GM12878 (cell line): Measurements from ENCODE around the gene HSPA4. TPM values are rescaled to one million over a fixed set of nuclear protein-coding genes. Genes with fewer than 3 reads are reported as not detected.

ENCODE experiments used
- DPF2 ChIP-seq: fragments of 450-650 bp; IDR thresholded peaks from 2 replicates; pipeline ENCODE4 v1.6.1; 2017; ENCODE audit warnings: mild to moderate bottlenecking
- E2F8 ChIP-seq: fragments of 450-650 bp; IDR thresholded peaks from 2 replicates; pipeline ENCODE4 v1.6.1; 2018; ENCODE audit warnings: mild to moderate bottlenecking, low read depth, moderate library complexity; ENCODE audit not compliant: partially characterized antibody
- EGR1 ChIP-seq, 2 experiments: IDR thresholded peaks; 1 replicate in 1 of 2; 2 replicates in 1 of 2; pipeline ENCODE4 v1.6.1; 2011 to 2012; ENCODE audit warnings: low read depth in 2 of 2, low read length in 2 of 2, borderline replicate concordance in 1 of 2, mild to moderate bottlenecking in 1 of 2, moderate library complexity in 1 of 2
- IRF4 ChIP-seq: IDR thresholded peaks from 2 replicates; pipeline ENCODE4 v1.6.1; 2011; ENCODE audit warnings: low read depth, low read length
- MEF2B ChIP-seq: fragments of 450-650 bp; IDR thresholded peaks from 2 replicates; pipeline ENCODE4 v1.6.1; 2018; ENCODE audit warnings: mild to moderate bottlenecking, moderate library complexity; ENCODE audit not compliant: partially characterized antibody, poor library complexity, severe bottlenecking
- MTA3 ChIP-seq: IDR thresholded peaks from 2 replicates; pipeline ENCODE4 v1.6.1; 2012; ENCODE audit warnings: low read length, inconsistent platforms, borderline replicate concordance
- POLR2AphosphoS5 ChIP-seq: IDR thresholded peaks from 2 replicates; pipeline ENCODE4 v1.6.1; 2011; ENCODE audit warnings: mild to moderate bottlenecking, low read length, inconsistent platforms
- POU2F2 ChIP-seq: IDR thresholded peaks from 3 replicates; pipeline ENCODE4 v1.6.1; 2011; ENCODE audit warnings: low read depth, mild to moderate bottlenecking, low read length, borderline replicate concordance
- PRDM15 ChIP-seq: fragments of 450-650 bp; formaldehyde crosslinking; IDR thresholded peaks from 2 replicates; pipeline ENCODE4 v1.4.0; 2020; ENCODE audit warnings: mild to moderate bottlenecking, moderate library complexity
- RAD51 ChIP-seq: fragments of 450-650 bp; IDR thresholded peaks from 2 replicates; pipeline ENCODE4 v1.6.1; 2016; ENCODE audit warnings: moderate library complexity, mild to moderate bottlenecking, inconsistent platforms
- RB1 ChIP-seq: fragments of 450-650 bp; formaldehyde crosslinking; IDR thresholded peaks from 2 replicates; pipeline ENCODE4 v1.6.1; 2017; ENCODE audit warnings: mild to moderate bottlenecking, borderline replicate concordance
- TAF1 ChIP-seq: IDR thresholded peaks from 2 replicates; pipeline ENCODE4 v1.6.1; 2011; ENCODE audit warnings: mild to moderate bottlenecking, low read depth, low read length, borderline replicate concordance
- ZBTB33 ChIP-seq: fragments of 450-650 bp; IDR thresholded peaks from 2 replicates; pipeline ENCODE4 v1.6.1; 2017; ENCODE audit warnings: mild to moderate bottlenecking
- ZNF687 ChIP-seq: fragments of 450-650 bp; IDR thresholded peaks from 2 replicates; pipeline ENCODE4 v1.6.1; 2017; ENCODE audit warnings: mild to moderate bottlenecking, moderate library complexity
- polyA plus RNA-seq, 11 experiments: library from polyadenylated mRNA; depleted of rRNA in 4 of 11; unstranded in 6 of 11; stranded (reverse) in 5 of 11; fragments of >200 nt; fragmentation: Nextera tagmentation in 4 of 11; fragmentation: Illumina TruSeq in 1 of 11; extraction: Ambion mirVana in 4 of 11; extraction: Trizol in 1 of 11; gene quantifications; 1 replicate in 1 of 11; 2 replicates in 10 of 11; pipeline versions ENCODE4 v1.2.1 to v1.2.3, GENCODE V29; 2011 to 2016; ENCODE audit warnings: inconsistent platforms in 2 of 11, missing spikeins in 2 of 11, low read depth in 1 of 11
- total RNA-seq, 4 experiments: library from RNA; depleted of rRNA in 3 of 4; stranded (reverse); fragments of >200 nt in 3 of 4; fragmentation: Illumina TruSeq in 1 of 4; extraction: Trizol in 1 of 4; gene quantifications; 2 replicates each; pipeline versions ENCODE4 v1.2.1 to v1.2.3, GENCODE V29; 2013 to 2021

HSPA4 gene
- total and polyA plus RNA-seq, 10 of the 15 experiments (the other 5 are each of a cell fraction or from before 2014, with no cell fraction given): 61.6 to 234 (median 116) TPM

- TF ChIP-seq POU2F2 (no peak), MEF2B (peak; percentile 23), POLR2AphosphoS5 (0 out of 2 replicates have a peak, but pooled peaks have one; percentile 10), RB1 (no peak), MTA3 (no peak), TAF1 (peak; percentile 51; the same call in 1 of the 2 replicates), ZNF687 (no peak), ZBTB33 (no peak), DPF2 (0 out of 2 replicates have a peak, but pooled peaks have one; percentile 46), IRF4 (no peak), E2F8 (no peak), PRDM15 (CRISPR knock-in tag) (0 out of 2 replicates have a peak, but pooled peaks have one; percentile 24), EGR1 (IDR thresholded peaks at IDR 0.05; ENCODE audit: borderline replicate concordance in 1 of 2, low read depth in 2 of 2, low read length in 2 of 2) (peak in 1 of 2 experiments; percentile 47; a peak in 1 of 3 replicates), RAD51 (peak; percentile 76)
Measured at GRCh38 chr5:133052317-133053175, 733 bp downstream of the HSPA4 start (continued).
